ENCODE data around the gene USP11.

GRCh38 chrX:47272013-47272408 lies 39.2 kb downstream of the USP11 start:
- no peak for TF ChIP-seq GATA2 (IDR thresholded peaks at IDR 0.05; ENCODE audit: low read depth, low read length)
- TF ChIP-seq GATA3 (IDR thresholded peaks at IDR 0.05; ENCODE audit: low read depth, low read length) = no peak
